WTC11 (cell line): Measurements from ENCODE around the gene LAPTM4A.

Source experiments
- SP1 ChIP-seq: sonication (generic); formaldehyde crosslinking; conservative IDR thresholded peaks from 2 replicates; pipeline ENCODE4 v1.8.1; 2022; ENCODE audit warnings: missing genetic modification reagents
- TCF7 ChIP-seq: sonication (generic); formaldehyde crosslinking; IDR thresholded peaks from 2 replicates; pipeline ENCODE4 v1.8.0; 2022; ENCODE audit warnings: mild to moderate bottlenecking, low read depth, missing genetic modification reagents, moderate library complexity
- TEAD1 ChIP-seq: sonication (generic); formaldehyde crosslinking; IDR thresholded peaks from 2 replicates; pipeline ENCODE4 v1.8.0; 2022; ENCODE audit warnings: mild to moderate bottlenecking, missing genetic modification reagents
- ZNF121 ChIP-seq: sonication (generic); formaldehyde crosslinking; IDR thresholded peaks from 2 replicates; pipeline ENCODE4 v1.8.0; 2023; ENCODE audit warnings: missing genetic modification reagents
- TF ChIP-seq, protein P1 (sequence below): fragments of 200-600 bp; IDR thresholded peaks from 2 replicates; pipeline ENCODE4 v1.8.0; 2022; ENCODE audit warnings: antibody characterized with exemption
- TF ChIP-seq, protein P2 (sequence below): sonication (generic); formaldehyde crosslinking; IDR thresholded peaks from 2 replicates; pipeline ENCODE4 v1.8.0; 2022; ENCODE audit warnings: mild to moderate bottlenecking, missing genetic modification reagents

DNA sequence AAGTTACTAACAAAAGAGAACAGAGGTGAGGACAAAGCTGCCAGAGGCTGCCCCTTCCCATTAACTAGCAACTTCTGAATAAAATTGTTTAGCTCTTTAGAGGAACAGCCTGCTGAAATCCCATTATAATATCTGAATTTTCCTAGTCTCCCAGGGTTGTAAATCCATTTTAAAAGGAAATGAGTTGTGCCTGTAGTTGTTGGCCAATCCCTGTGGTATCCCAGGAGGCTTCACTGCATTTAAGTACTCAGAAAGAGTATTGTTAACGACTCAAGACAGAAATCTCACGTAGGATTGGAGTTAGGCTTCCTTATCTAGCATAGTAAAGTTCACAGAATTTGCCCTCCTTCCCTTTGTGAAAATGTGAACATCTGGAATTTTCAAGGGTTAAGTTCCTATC is 8.9 kb downstream of the LAPTM4A start:
- TF ChIP-seq SP1 (CRISPR knock-in tag), result no peak
- no peak for TF ChIP-seq TEAD1 (CRISPR knock-in tag)
- no peak for TF ChIP-seq ZNF121
- TF ChIP-seq, protein P1, sequence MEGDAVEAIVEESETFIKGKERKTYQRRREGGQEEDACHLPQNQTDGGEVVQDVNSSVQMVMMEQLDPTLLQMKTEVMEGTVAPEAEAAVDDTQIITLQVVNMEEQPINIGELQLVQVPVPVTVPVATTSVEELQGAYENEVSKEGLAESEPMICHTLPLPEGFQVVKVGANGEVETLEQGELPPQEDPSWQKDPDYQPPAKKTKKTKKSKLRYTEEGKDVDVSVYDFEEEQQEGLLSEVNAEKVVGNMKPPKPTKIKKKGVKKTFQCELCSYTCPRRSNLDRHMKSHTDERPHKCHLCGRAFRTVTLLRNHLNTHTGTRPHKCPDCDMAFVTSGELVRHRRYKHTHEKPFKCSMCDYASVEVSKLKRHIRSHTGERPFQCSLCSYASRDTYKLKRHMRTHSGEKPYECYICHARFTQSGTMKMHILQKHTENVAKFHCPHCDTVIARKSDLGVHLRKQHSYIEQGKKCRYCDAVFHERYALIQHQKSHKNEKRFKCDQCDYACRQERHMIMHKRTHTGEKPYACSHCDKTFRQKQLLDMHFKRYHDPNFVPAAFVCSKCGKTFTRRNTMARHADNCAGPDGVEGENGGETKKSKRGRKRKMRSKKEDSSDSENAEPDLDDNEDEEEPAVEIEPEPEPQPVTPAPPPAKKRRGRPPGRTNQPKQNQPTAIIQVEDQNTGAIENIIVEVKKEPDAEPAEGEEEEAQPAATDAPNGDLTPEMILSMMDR, result no peak
- no peak for TF ChIP-seq TCF7 (CRISPR knock-in tag)
- TF ChIP-seq, protein P2, sequence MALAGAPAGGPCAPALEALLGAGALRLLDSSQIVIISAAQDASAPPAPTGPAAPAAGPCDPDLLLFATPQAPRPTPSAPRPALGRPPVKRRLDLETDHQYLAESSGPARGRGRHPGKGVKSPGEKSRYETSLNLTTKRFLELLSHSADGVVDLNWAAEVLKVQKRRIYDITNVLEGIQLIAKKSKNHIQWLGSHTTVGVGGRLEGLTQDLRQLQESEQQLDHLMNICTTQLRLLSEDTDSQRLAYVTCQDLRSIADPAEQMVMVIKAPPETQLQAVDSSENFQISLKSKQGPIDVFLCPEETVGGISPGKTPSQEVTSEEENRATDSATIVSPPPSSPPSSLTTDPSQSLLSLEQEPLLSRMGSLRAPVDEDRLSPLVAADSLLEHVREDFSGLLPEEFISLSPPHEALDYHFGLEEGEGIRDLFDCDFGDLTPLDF (CRISPR knock-in tag), result no peak
